ENCODE data around the gene DGKD.

- no peak for TF ChIP-seq CTCF (IDR thresholded peaks at IDR 0.05; ENCODE audit: insufficient read depth, low read length, poor library complexity, severe bottlenecking)
- TF ChIP-seq EZH2phosphoT487 (conservative IDR thresholded peaks at IDR 0.05; ENCODE audit: low read length), result no peak
Measured at GRCh38 chr2:233456111-233456510, 101.8 kb downstream of the DGKD start.
